ENCODE data around the gene MTMR3.

Gene MTMR3

GRCh38 chr22:29892315-29893156, 9.6 kb downstream of the MTMR3 start:
- H3K4me3 ChIP-seq (ENCODE audit: low read depth in 1 of 2, low read length in 2 of 2): no peak overlapping the region
- H3K27me3 ChIP-seq (ENCODE audit: low read depth, low read length): no peaks in the 10 kb centered on the region
- peaks cover 0 to 9% of the 10 kb centered on the region in 2 donors for H3K4me1 ChIP-seq (ENCODE audit: control insufficient read depth in 1 of 2, insufficient read depth in 2 of 2, low read length in 2 of 2)
- H3K27ac ChIP-seq (ENCODE audit: low read length): no peak overlapping the region
- H3K9me3 ChIP-seq (ENCODE audit: control insufficient read depth in 1 of 2, low read length in 2 of 2): no peaks in the 10 kb centered on the region
- H3K36me3 ChIP-seq (ENCODE audit: control insufficient read depth in 1 of 2, insufficient read depth in 2 of 2, low read length in 2 of 2): no peaks in the 10 kb centered on the region

- Histone ChIP-seq H3K36me3 (ENCODE audit: control insufficient read depth in 1 of 2, insufficient read depth in 2 of 2, low read length in 2 of 2) (no peaks in the 10 kb centered on the region), H3K4me3 (ENCODE audit: low read depth in 1 of 2, low read length in 2 of 2) (no peak overlapping the region), H3K4me1 (ENCODE audit: control insufficient read depth in 1 of 2, insufficient read depth in 2 of 2, low read length in 2 of 2) (peaks cover 0 to 6% of the 10 kb centered on the region in 2 donors), H3K9me3 (ENCODE audit: control insufficient read depth in 1 of 2, low read length in 2 of 2) (no peaks in the 10 kb centered on the region), H3K27me3 (ENCODE audit: low read depth, low read length) (no peaks in the 10 kb centered on the region), H3K27ac (ENCODE audit: low read length) (no peak overlapping the region)
These were observed 18.4 kb downstream of the MTMR3 start for GRCh38 chr22:29901354-29901753.

GRCh38 chr22:29903371-29903770, 20.4 kb downstream of the MTMR3 start:
- Histone ChIP-seq H3K4me3 (ENCODE audit: low read depth in 1 of 2, low read length in 2 of 2) (no peak overlapping the region), H3K27ac (ENCODE audit: low read length) (no peak overlapping the region), H3K9me3 (ENCODE audit: control insufficient read depth in 1 of 2, low read length in 2 of 2) (no peaks in the 10 kb centered on the region), H3K36me3 (ENCODE audit: control insufficient read depth in 1 of 2, insufficient read depth in 2 of 2, low read length in 2 of 2) (no peaks in the 10 kb centered on the region), H3K27me3 (ENCODE audit: low read depth, low read length) (no peaks in the 10 kb centered on the region), H3K4me1 (ENCODE audit: control insufficient read depth in 1 of 2, insufficient read depth in 2 of 2, low read length in 2 of 2) (peaks cover 11 to 19% of the 10 kb centered on the region in 2 donors)

GRCh38 chr22:29904020-29904419, 21.0 kb downstream of the MTMR3 start:
- H3K27me3 ChIP-seq (ENCODE audit: low read depth, low read length): no peaks in the 10 kb centered on the region
- no peaks in the 10 kb centered on the region for H3K9me3 ChIP-seq (ENCODE audit: control insufficient read depth in 1 of 2, low read length in 2 of 2)
- H3K4me1 ChIP-seq (ENCODE audit: control insufficient read depth in 1 of 2, insufficient read depth in 2 of 2, low read length in 2 of 2): peaks cover 13 to 20% of the 10 kb centered on the region in 2 donors
- no peaks in the 10 kb centered on the region for H3K36me3 ChIP-seq (ENCODE audit: control insufficient read depth in 1 of 2, insufficient read depth in 2 of 2, low read length in 2 of 2)
- no peak overlapping the region for H3K4me3 ChIP-seq (ENCODE audit: low read depth in 1 of 2, low read length in 2 of 2)
- H3K27ac ChIP-seq (ENCODE audit: low read length): no peak overlapping the region

- H3K4me1 ChIP-seq (ENCODE audit: control insufficient read depth in 1 of 2, insufficient read depth in 2 of 2, low read length in 2 of 2): peaks cover 15 to 28% of the 10 kb centered on the region in 2 donors
- H3K4me3 ChIP-seq (ENCODE audit: low read depth in 1 of 2, low read length in 2 of 2): peak overlapping the region in 1 of 2 donors; percentile 1
- no peaks in the 10 kb centered on the region for H3K9me3 ChIP-seq (ENCODE audit: control insufficient read depth in 1 of 2, low read length in 2 of 2)
- H3K27me3 ChIP-seq (ENCODE audit: low read depth, low read length): no peaks in the 10 kb centered on the region
- H3K36me3 ChIP-seq (ENCODE audit: control insufficient read depth in 1 of 2, insufficient read depth in 2 of 2, low read length in 2 of 2): no peaks in the 10 kb centered on the region
- H3K27ac ChIP-seq (ENCODE audit: low read length): peak overlapping the region; percentile 24
These were observed 25.0 kb downstream of the MTMR3 start for GRCh38 chr22:29907753-29908515.

GRCh38 chr22:29912141-29912540, 29.2 kb downstream of the MTMR3 start:
- Histone ChIP-seq H3K27ac (ENCODE audit: low read length) (no peak overlapping the region), H3K4me1 (ENCODE audit: control insufficient read depth in 1 of 2, insufficient read depth in 2 of 2, low read length in 2 of 2) (peaks cover 22 to 67% of the 10 kb centered on the region in 2 donors), H3K27me3 (ENCODE audit: low read depth, low read length) (no peaks in the 10 kb centered on the region), H3K36me3 (ENCODE audit: control insufficient read depth in 1 of 2, insufficient read depth in 2 of 2, low read length in 2 of 2) (no peaks in the 10 kb centered on the region), H3K4me3 (ENCODE audit: low read depth in 1 of 2, low read length in 2 of 2) (no peak overlapping the region), H3K9me3 (ENCODE audit: control insufficient read depth in 1 of 2, low read length in 2 of 2) (no peaks in the 10 kb centered on the region)

GRCh38 chr22:29912605-29913398, 29.8 kb downstream of the MTMR3 start:
- Histone ChIP-seq H3K36me3 (ENCODE audit: control insufficient read depth in 1 of 2, insufficient read depth in 2 of 2, low read length in 2 of 2) (no peaks in the 10 kb centered on the region), H3K4me1 (ENCODE audit: control insufficient read depth in 1 of 2, insufficient read depth in 2 of 2, low read length in 2 of 2) (peaks cover 17 to 67% of the 10 kb centered on the region in 2 donors), H3K27me3 (ENCODE audit: low read depth, low read length) (no peaks in the 10 kb centered on the region), H3K4me3 (ENCODE audit: low read depth in 1 of 2, low read length in 2 of 2) (no peak overlapping the region), H3K9me3 (ENCODE audit: control insufficient read depth in 1 of 2, low read length in 2 of 2) (no peaks in the 10 kb centered on the region), H3K27ac (ENCODE audit: low read length) (no peak overlapping the region)

- no peaks in the 10 kb centered on the region for H3K9me3 ChIP-seq (ENCODE audit: control insufficient read depth in 1 of 2, low read length in 2 of 2)
- H3K4me1 ChIP-seq (ENCODE audit: control insufficient read depth in 1 of 2, insufficient read depth in 2 of 2, low read length in 2 of 2): peaks cover 8 to 67% of the 10 kb centered on the region in 2 donors
- no peaks in the 10 kb centered on the region for H3K27me3 ChIP-seq (ENCODE audit: low read depth, low read length)
- no peak overlapping the region for H3K27ac ChIP-seq (ENCODE audit: low read length)
- H3K36me3 ChIP-seq (ENCODE audit: control insufficient read depth in 1 of 2, insufficient read depth in 2 of 2, low read length in 2 of 2): no peaks in the 10 kb centered on the region
- H3K4me3 ChIP-seq (ENCODE audit: low read depth in 1 of 2, low read length in 2 of 2): no peak overlapping the region
These were observed 31.2 kb downstream of the MTMR3 start for GRCh38 chr22:29914165-29914564.

- H3K36me3 ChIP-seq (ENCODE audit: control insufficient read depth in 1 of 2, insufficient read depth in 2 of 2, low read length in 2 of 2): no peaks in the 10 kb centered on the region
- H3K4me3 ChIP-seq (ENCODE audit: low read depth in 1 of 2, low read length in 2 of 2): no peak overlapping the region
- peaks cover 7 to 67% of the 10 kb centered on the region in 2 donors for H3K4me1 ChIP-seq (ENCODE audit: control insufficient read depth in 1 of 2, insufficient read depth in 2 of 2, low read length in 2 of 2)
- no peak overlapping the region for H3K27ac ChIP-seq (ENCODE audit: low read length)
- no peaks in the 10 kb centered on the region for H3K9me3 ChIP-seq (ENCODE audit: control insufficient read depth in 1 of 2, low read length in 2 of 2)
- no peaks in the 10 kb centered on the region for H3K27me3 ChIP-seq (ENCODE audit: low read depth, low read length)
These were observed 32.1 kb downstream of the MTMR3 start for GRCh38 chr22:29914991-29915533.

- H3K36me3 ChIP-seq (ENCODE audit: control insufficient read depth in 1 of 2, insufficient read depth in 2 of 2, low read length in 2 of 2): no peaks in the 10 kb centered on the region
- no peaks in the 10 kb centered on the region for H3K9me3 ChIP-seq (ENCODE audit: control insufficient read depth in 1 of 2, low read length in 2 of 2)
- no peaks in the 10 kb centered on the region for H3K27me3 ChIP-seq (ENCODE audit: low read depth, low read length)
- H3K4me3 ChIP-seq (ENCODE audit: low read depth in 1 of 2, low read length in 2 of 2): no peak overlapping the region
- H3K27ac ChIP-seq (ENCODE audit: low read length): no peak overlapping the region
- H3K4me1 ChIP-seq (ENCODE audit: control insufficient read depth in 1 of 2, insufficient read depth in 2 of 2, low read length in 2 of 2): peaks cover 7 to 67% of the 10 kb centered on the region in 2 donors
These were observed 33.1 kb downstream of the MTMR3 start for GRCh38 chr22:29916007-29916544.
